ENCODE data around the gene ARF3. TPM values are rescaled to one million over a fixed set of nuclear protein-coding genes. Genes with fewer than 3 reads are reported as not detected.

Gene ARF3
- total RNA-seq, 1 experiment from 2014 or later, result 263 TPM

DNA sequence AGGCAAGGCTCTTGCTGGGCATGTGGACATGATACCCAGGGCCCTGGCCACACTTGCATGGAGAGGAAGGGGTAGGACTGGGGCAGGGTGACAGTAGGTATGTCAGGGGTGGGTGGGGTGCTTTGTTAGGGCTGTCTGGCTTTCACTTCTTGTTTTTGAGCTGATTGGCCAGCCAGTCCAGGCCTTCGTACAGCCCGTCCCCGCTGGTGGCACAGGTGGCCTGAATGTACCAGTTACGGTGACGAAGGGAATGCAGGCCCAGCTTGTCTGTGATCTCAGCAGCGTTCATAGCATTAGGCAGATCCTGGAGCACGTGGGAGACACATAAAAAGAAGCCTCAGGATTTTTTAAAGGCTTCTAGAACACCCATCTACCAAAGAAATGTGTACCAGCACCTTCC, 18.5 kb downstream of the ARF3 start:
- Histone ChIP-seq H4K5ac (ENCODE audit: insufficient read length, low read depth, low read length) (no peak overlapping the region), H3K27ac (ENCODE audit: insufficient read length, low read depth, low read length) (no peak overlapping the region), H3K9ac (ENCODE audit: extremely low read depth, insufficient read length, low read length) (no peak overlapping the region), H4K20me1 (ENCODE audit: control insufficient read depth, insufficient read depth, insufficient read length) (no peaks in the 10 kb centered on the region), H3K18ac (ENCODE audit: insufficient read length, low read depth, low read length) (no peak overlapping the region), H3T11ph (ENCODE audit: low read length) (no peak overlapping the region), H3K4me1 (ENCODE audit: insufficient read depth, low read length) (no peaks in the 10 kb centered on the region), H3K23ac (ENCODE audit: insufficient read length, low read depth, low read length) (no peak overlapping the region), H2BK20ac (ENCODE audit: low read depth, low read length, poor library complexity, severe bottlenecking) (no peak overlapping the region), H2AFZ (ENCODE audit: low read length) (no peak overlapping the region), H2AK5ac (ENCODE audit: insufficient read length, low read length) (no peak overlapping the region), H3K79me1 (ENCODE audit: insufficient read depth, low read depth, low read length, poor library complexity, severe bottlenecking) (peaks cover 14% of the 10 kb centered on the region), H3K14ac (ENCODE audit: insufficient read depth, low read length) (no peak overlapping the region), H2BK12ac (ENCODE audit: insufficient read length, low read depth, low read length) (no peak overlapping the region), H2BK5ac (ENCODE audit: insufficient read length, low read length) (no peak overlapping the region), H3K9me3 (ENCODE audit: control insufficient read depth, low read depth, low read length) (no peaks in the 10 kb centered on the region), H4K91ac (ENCODE audit: insufficient read length, low read depth, low read length) (no peak overlapping the region), H3K23me2 (ENCODE audit: insufficient read length, low read depth, low read length, poor library complexity, severe bottlenecking) (no peaks in the 10 kb centered on the region), H4K8ac (replicated peaks; ENCODE audit: insufficient read length, low read depth, low read length) (no peak overlapping the region), H3K4me2 (ENCODE audit: insufficient read depth, insufficient read length, low read length) (no peak overlapping the region), H2BK120ac (ENCODE audit: low read depth, low read length, poor library complexity, severe bottlenecking) (no peak overlapping the region), H3K79me2 (ENCODE audit: insufficient read depth, low read length) (peaks cover 9% of the 10 kb centered on the region; the same call in 1 of the 2 replicates), H3K27me3 (ENCODE audit: insufficient read depth, low read length) (no peaks in the 10 kb centered on the region), H2BK15ac (ENCODE audit: low read depth, low read length) (no peak overlapping the region), H3K4ac (ENCODE audit: low read depth, low read length) (no peak overlapping the region), H3K56ac (ENCODE audit: insufficient read length, low read depth, low read length) (no peak overlapping the region)
- Mint-ChIP-seq H3K4me3 (no peak overlapping the region), H3K9me3 (no peaks in the 10 kb centered on the region), H3K27ac (no peak overlapping the region), H3K4me1 (peaks cover 0 to 2% of the 10 kb centered on the region in 2 experiments; a peak in 2 of 4 replicates), H3K36me3 (ENCODE audit: insufficient read depth in 1 of 3, low read depth in 3 of 3) (peaks cover 23 to 80% (median 68%) of the 10 kb centered on the region in 3 experiments), H3K27me3 (ENCODE audit: low read depth) (no peaks in the 10 kb centered on the region)
- no peak for DNase-seq
- no CpG with 5 or more reads among the region's 7 CpGs for WGBS (ENCODE audit: extremely low coverage, insufficient read length, low lambda C conversion rate)
- TF ChIP-seq, protein P1, sequence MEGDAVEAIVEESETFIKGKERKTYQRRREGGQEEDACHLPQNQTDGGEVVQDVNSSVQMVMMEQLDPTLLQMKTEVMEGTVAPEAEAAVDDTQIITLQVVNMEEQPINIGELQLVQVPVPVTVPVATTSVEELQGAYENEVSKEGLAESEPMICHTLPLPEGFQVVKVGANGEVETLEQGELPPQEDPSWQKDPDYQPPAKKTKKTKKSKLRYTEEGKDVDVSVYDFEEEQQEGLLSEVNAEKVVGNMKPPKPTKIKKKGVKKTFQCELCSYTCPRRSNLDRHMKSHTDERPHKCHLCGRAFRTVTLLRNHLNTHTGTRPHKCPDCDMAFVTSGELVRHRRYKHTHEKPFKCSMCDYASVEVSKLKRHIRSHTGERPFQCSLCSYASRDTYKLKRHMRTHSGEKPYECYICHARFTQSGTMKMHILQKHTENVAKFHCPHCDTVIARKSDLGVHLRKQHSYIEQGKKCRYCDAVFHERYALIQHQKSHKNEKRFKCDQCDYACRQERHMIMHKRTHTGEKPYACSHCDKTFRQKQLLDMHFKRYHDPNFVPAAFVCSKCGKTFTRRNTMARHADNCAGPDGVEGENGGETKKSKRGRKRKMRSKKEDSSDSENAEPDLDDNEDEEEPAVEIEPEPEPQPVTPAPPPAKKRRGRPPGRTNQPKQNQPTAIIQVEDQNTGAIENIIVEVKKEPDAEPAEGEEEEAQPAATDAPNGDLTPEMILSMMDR (conservative IDR thresholded peaks at IDR 0.05), result no peak
